HG03108 (cell line): ENCODE measurements around the gene POLD2.

Experiments
- ATAC-seq: cut with Tn5 transposase; IDR thresholded peaks from one replicate; pipeline ENCODE4 v1.9.1; 2021; ENCODE audit warnings: moderate library complexity; ENCODE audit not compliant: unreplicated experiment

Gene POLD2

GRCh38 chr7:44152971-44153947 is 29.9 kb upstream of the POLD2 start:
- ATAC-seq: no peak

DNA sequence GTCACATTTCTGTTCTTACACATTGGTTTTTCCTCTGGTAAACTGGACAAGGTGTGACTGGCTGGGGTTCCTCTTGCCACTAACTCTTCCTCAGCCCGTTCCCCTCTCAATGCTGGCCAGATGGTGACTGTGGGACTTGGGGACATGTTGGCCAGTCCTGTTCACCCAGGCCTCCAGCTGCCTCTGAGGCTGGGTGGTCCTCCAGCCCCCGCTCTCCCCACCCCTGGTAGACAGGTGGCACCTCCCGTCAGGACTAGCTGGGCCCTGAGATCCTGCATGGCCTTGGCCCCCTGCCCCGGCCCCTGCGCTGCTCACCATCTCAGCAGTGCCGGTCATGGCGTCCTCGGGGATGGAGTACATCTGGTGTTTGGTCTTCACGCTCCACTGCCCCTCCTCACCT is 28.6 kb upstream of the POLD2 start:
- no peak for ATAC-seq

GRCh38 chr7:44150966-44151941 is 27.9 kb upstream of the POLD2 start:
- no peak for ATAC-seq

- ATAC-seq: peak; percentile 83
Measured at GRCh38 chr7:44150466-44150832, 27.1 kb upstream of the POLD2 start.

DNA sequence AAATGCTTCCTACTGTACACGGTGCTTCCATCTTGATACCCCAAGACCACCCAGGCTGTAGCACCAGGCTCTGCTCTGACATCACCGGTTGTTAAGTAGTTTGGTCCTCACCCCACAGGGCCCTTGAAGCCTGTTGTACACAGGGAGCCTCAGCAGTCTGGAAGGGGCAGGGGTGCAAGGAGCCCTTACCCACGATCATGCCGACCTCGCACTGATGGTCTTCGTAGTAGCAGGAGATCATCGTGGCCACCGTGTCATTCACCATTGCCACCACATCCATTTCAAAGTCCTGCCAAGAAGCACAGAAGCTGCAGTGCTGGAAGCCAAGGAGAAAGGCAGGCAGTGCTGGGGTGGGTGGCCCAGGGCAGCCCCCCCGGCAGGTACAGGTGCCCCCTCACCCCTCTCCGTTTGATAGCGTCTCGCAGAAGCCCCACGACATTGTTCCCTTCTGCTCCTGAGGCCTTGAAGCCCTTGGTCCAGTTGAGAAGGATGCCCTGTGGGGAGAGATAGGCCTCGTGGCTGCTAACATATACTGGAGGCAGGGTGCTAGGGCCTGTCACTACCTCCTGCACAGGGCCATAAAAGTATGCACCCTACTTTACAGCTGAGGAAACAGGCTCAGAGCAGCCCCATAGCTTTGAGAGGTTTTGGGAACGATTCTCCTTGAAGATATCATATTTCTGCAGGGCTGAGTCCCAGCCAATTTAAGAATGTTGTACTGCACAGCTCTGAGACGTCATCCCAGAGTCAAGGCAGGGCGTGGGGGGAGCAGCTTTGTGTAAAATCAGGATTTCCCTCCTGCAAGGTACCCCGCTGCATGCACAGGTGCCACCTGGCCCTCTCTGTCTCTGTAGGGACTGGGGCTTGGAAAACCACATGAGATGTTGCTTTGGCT is 26.5 kb upstream of the POLD2 start:
- ATAC-seq: no peak

- ATAC-seq: no peak
Measured at GRCh38 chr7:44148961-44149536, 25.7 kb upstream of the POLD2 start.

DNA sequence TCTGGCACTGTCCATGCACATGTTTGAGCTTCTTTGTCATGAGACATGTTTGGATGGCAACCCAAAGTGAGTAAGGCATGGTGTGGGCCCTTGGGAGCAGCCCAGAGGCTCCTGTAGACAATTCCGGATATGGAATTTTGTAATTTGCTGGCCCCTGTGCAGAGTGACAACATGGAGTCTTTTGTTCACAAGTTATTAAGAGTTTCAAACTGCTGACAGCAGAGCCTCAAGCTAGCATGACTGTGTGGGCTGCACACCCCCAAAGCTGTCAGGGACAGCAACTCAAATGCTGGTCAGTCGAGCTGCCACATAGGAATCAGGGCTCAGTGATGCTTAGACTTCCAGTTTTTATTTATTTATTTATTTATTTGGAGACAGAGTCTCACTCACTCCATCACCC is 24.8 kb upstream of the POLD2 start:
- no peak for ATAC-seq

DNA sequence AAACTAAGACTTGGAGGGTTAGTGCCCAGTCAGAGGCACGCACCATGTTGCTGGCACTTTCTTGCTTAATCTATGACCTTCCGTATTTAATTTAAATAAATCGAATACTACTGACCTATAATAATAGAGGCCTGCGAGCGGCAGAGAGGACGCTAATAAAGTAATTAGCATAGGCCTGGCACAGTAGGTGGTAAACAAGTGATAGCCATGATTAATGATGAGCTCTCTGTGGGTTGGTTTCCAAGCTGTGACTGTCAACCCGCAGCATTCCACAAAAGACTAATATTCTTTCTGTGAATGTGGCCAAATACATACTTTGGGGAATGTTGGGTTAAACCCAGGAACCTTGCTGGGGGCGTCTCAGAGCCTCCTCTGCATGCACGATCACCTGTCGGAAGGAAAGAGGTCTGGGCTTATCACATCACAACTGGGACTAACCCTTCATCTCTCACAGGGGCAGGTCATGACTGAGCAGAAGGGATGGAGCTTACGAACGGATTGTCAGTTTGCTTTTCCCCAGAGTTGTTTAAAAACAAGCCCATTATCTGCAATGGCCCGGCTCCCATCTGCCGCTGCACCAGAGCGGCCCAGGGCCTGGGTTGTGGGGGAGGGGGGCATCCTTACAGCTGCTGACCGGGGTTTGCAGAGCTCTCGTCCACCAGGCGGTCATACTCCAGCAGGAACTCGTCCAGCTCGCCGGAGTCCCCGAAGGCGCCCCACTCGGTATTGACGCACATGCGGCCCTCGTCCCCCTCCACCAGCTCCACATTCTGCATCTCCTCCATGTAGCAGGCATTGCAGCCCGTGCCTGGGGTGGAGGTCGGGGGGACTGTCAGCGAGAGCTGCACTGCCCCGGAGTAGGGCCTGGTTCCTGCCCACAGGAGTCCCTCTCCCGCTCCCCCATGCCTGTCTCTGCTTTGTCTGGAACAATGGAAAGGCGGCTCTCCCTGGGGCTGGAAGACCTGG is 24.0 kb upstream of the POLD2 start:
- no peak for ATAC-seq

DNA sequence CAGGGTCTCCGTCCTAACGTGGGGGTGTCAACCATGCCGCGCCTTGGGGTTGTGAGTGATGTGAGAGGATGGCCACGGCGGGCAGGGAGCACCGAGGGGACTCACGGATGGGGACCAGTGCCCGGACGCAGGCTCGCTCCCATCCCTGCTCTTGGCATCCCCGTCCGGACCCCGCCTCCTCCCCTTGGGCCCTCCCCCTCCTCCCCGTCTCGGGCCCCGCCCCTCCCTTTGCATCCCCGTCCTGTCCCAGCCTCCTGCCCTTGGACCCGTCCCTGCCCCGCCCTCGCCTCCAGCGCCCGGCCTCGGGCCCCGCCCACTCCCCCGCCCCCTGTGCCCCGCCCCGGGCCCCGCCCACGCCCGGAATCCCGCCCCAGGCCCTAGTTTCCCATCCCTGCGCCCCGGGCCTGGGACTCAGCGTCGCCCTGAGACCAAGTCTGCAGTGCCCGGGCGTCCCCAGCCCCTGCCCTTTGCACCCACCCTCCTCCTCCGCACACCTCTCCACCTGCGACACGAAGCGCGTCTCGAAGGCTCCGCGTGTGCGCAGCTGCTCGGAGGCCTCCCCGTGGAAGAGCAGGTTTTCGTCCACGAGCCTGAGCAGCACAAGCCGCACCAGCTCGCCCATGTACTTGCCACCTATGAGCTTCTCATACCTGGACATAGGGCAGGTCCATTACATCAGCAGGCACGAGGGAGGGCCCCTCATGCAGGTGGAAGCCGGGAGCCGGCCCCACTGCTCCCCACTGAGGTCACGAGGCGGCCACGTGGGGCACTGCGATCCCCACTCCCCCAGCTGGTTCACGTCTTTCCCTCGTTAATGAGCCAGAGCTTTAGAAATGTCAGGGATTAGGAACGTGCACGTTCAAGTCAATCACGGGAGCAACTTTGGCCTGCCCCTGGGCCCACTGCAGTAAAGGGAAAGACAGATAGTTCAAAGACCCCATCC is 22.9 kb upstream of the POLD2 start:
- no peak for ATAC-seq

- ATAC-seq: no peak
Measured at GRCh38 chr7:44145479-44145968, 22.2 kb upstream of the POLD2 start.

- no peak for ATAC-seq
Measured at GRCh38 chr7:44144968-44145478, 21.7 kb upstream of the POLD2 start.

DNA sequence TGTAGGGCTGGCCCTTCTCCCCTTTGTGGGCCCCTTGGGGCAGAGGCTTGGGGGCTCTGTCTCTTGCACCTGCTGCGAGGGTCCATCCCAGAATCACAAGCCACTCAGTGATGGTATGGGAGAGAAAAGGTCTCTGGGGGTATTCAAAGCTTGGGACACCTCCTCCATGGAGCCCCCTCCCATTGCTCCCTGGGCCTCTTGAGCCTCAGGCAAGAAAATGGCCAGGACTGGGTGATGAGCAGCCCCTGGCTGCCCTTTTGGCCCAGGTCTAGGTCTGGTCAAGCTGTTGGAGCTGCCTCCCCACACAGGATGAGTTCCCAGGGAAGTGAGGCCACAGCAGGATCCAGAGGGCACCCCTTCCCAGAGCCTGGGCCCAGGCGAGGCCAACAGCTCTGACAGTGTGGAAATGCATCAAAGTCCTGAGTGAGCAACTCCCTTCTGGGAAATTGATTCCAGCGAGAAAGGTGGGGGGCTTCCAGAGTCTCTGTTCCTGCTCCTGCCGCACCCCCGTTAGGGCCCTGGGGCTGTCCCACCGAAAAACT is 21.1 kb upstream of the POLD2 start:
- no peak for ATAC-seq

- no peak for ATAC-seq
Measured at GRCh38 chr7:44143646-44144250, 20.4 kb upstream of the POLD2 start.

DNA sequence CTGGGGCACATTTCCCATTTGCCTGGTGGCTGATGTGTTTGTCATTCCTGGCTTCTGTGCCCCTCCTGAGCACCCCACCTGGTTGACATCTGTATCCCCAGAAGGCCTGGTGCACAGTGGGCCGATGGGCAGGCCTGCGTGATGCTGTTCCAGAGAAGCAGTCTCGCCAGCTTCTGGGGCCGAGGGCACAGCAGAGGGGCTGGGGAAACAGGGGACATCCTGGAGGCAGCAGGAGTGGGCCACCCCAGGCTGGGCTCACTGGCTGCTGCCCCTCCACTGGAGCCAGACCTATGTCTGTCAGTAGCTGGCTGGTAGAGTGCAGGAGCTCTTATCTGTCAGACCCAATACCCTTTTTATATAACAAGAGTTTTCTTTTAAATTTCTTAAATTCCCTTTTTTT is 18.7 kb upstream of the POLD2 start:
- no peak for ATAC-seq

GRCh38 chr7:44141221-44141850 is 18.0 kb upstream of the POLD2 start, which contains the start of gene MYL7:
MYL7 (minus strand) TSS chr7:44141332; CDS start chr7:44141305, 27 bp downstream.
- ATAC-seq: no peak

DNA sequence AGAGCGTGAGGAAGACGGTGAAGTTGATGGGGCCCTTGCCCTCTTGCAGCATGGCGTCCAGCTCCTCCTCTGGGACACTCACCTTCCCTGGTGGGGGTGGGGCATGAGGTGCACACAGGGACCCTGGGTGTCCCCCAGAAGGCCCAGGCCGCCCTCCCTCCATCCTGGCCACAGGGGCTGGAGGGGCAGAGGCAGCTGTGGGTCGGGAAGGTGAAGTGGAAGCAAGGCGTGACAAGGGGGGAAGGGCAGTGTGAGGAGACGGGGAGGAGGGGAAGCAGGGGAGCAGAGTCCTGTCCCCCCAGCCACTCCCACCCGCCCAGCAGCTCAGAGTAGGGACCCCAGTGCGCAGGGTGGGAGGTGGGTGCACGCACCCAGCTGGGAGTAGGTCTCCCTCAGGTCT is 17.0 kb upstream of the POLD2 start:
- ATAC-seq: no peak
